ENCODE results near the gene HOOK2. TPM values are rescaled to one million over a fixed set of nuclear protein-coding genes. Genes with fewer than 3 reads are reported as not detected.

HOOK2 gene
- total RNA-seq, 1 donor from 2014 or later, result 26.8 TPM

DNA sequence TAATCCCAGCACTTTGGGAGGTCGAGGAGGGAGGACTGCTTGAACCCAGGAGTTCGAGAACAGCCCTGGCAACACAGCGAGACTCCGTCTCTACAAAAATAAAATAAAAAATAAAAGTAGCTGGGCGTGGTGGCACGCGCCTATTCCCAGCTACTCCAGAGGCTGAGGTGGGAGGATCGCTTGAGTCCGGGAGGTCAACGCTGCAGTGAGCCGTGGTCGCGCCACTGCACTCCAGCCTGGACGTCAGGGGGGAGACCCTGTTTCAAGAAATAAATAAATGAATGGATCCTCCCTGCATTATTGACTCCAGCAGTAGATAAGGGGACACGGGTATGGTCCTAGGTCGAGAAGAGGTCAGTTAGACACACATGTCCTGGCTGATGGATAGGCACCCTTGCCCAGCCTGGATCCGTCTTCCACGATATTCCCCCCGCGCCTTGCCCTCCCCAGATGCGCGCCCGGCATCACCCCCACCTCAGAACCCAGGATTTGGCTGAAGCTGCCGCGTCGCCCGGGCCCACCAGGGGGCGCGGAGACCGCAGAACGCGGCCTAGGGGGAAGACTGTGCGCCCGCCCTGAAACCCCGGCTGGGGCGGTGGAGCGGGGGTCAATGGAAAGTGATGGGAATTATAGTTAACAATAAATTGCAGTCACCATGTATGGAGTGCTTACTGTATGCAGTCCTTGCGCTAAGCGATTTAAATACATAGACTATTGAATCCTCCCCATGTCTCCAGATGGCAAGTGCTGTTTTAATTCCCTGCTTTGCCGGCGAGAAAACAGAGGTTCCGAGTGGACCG, 2.1 kb upstream of the HOOK2 start:
- Mint-ChIP-seq H3K4me1 (ENCODE audit: unreplicated experiment) (peaks cover 44% of the 10 kb centered on the region), H3K27ac (ENCODE audit: unreplicated experiment) (peak overlapping the region; percentile 98)
- DNase-seq (ENCODE audit: extremely low spot score, unreplicated experiment), result peak; percentile 94

DNA sequence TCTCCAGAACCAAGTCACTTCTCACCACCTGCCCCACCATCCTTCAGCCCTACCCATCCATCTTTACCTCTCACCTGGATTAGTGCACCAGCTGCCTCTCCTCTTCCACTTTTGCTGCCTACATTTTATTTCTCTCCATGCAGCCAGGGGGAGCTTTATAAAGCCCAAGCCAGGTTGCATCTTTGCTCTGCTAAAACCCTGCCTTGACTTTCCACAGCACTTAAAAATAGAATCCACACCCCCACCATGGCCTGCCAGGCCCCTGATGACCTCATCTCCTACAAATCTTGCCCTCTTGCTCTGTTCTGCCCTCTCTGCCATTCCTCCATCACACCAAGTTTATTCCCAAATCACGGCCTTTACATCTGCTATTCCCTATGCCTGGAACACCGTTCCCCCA, 1.8 kb downstream of the HOOK2 start:
- Mint-ChIP-seq H3K4me1 (ENCODE audit: unreplicated experiment) (peaks cover 17% of the 10 kb centered on the region), H3K27me3 (ENCODE audit: unreplicated experiment) (no peaks in the 10 kb centered on the region), H3K36me3 (ENCODE audit: unreplicated experiment) (no peaks in the 10 kb centered on the region), H3K4me3 (ENCODE audit: unreplicated experiment) (peak overlapping the region; percentile 2), H3K9me3 (ENCODE audit: unreplicated experiment) (no peaks in the 10 kb centered on the region), H3K27ac (ENCODE audit: unreplicated experiment) (no peak overlapping the region)
- DNase-seq (ENCODE audit: extremely low spot score, unreplicated experiment), result no peak
- TF ChIP-seq, protein P1, sequence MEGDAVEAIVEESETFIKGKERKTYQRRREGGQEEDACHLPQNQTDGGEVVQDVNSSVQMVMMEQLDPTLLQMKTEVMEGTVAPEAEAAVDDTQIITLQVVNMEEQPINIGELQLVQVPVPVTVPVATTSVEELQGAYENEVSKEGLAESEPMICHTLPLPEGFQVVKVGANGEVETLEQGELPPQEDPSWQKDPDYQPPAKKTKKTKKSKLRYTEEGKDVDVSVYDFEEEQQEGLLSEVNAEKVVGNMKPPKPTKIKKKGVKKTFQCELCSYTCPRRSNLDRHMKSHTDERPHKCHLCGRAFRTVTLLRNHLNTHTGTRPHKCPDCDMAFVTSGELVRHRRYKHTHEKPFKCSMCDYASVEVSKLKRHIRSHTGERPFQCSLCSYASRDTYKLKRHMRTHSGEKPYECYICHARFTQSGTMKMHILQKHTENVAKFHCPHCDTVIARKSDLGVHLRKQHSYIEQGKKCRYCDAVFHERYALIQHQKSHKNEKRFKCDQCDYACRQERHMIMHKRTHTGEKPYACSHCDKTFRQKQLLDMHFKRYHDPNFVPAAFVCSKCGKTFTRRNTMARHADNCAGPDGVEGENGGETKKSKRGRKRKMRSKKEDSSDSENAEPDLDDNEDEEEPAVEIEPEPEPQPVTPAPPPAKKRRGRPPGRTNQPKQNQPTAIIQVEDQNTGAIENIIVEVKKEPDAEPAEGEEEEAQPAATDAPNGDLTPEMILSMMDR (IDR thresholded peaks at IDR 0.05), result peak; percentile 34

More for the DNA sequence above, 2.1 kb upstream of the HOOK2 start:
- H3K27me3 Mint-ChIP-seq (ENCODE audit: unreplicated experiment), result no peaks in the 10 kb centered on the region
- peak overlapping the region; percentile 78 for H3K4me3 Mint-ChIP-seq (ENCODE audit: unreplicated experiment)
- H3K9me3 Mint-ChIP-seq (ENCODE audit: unreplicated experiment), result no peaks in the 10 kb centered on the region
- TF ChIP-seq, protein P1 (IDR thresholded peaks at IDR 0.05), result peak; percentile 98
- no peaks in the 10 kb centered on the region for H3K36me3 Mint-ChIP-seq (ENCODE audit: unreplicated experiment)

DNA sequence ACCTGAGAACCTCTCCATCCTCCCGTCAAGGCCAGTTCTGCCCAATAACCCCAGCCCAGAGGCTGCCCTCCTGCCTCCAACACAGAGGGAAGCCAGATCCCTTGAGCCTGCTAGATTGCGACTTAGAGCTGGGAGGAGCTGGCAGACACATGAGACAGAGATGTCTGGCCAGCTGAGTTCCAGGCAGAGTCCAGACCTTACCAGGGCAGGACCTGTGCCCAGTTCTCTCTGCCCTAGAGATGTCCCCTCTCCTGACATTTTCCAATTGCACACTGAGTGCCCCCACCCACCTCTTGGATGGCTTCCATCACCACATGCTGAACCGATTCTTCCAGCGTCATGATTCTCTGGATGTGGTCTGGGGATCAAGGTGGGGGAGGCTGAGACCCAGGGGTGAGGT, 3.0 kb downstream of the HOOK2 start:
- Mint-ChIP-seq H3K9me3 (ENCODE audit: unreplicated experiment) (no peaks in the 10 kb centered on the region), H3K27ac (ENCODE audit: unreplicated experiment) (no peak overlapping the region), H3K4me3 (ENCODE audit: unreplicated experiment) (no peak overlapping the region), H3K4me1 (ENCODE audit: unreplicated experiment) (peaks cover 7% of the 10 kb centered on the region), H3K27me3 (ENCODE audit: unreplicated experiment) (no peaks in the 10 kb centered on the region), H3K36me3 (ENCODE audit: unreplicated experiment) (no peaks in the 10 kb centered on the region)
- no peak for DNase-seq (ENCODE audit: extremely low spot score, unreplicated experiment)
- TF ChIP-seq, protein P1 (IDR thresholded peaks at IDR 0.05), result no peak

DNA sequence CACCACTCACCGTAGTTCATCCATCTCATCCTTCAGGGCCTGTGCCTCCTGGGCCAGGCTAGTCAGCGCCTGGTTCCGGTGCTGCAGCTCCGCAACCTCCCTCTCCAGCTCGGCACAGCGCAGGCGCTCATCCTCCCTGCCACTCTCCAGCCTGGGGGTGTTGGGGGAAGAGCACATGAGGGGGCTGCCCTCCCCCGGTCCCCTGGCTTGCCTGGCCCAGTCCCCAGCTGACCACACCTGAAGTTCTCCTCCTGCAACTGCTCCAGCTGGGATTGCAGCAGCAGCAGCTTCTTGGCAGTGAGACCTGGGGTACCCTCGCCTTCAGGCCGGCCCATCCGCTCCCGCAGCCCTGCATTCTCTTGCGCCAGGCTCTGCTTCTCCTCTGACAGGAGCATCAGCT, 4.4 kb downstream of the HOOK2 start:
- H3K4me3 Mint-ChIP-seq (ENCODE audit: unreplicated experiment), result no peak overlapping the region
- no peak for DNase-seq (ENCODE audit: extremely low spot score, unreplicated experiment)
- TF ChIP-seq, protein P1 (IDR thresholded peaks at IDR 0.05), result no peak
- H3K27ac Mint-ChIP-seq (ENCODE audit: unreplicated experiment), result no peak overlapping the region
- no peaks in the 10 kb centered on the region for H3K36me3 Mint-ChIP-seq (ENCODE audit: unreplicated experiment)
- peaks cover 5% of the 10 kb centered on the region for H3K4me1 Mint-ChIP-seq (ENCODE audit: unreplicated experiment)
- no peaks in the 10 kb centered on the region for H3K9me3 Mint-ChIP-seq (ENCODE audit: unreplicated experiment)
- H3K27me3 Mint-ChIP-seq (ENCODE audit: unreplicated experiment), result no peaks in the 10 kb centered on the region

DNA sequence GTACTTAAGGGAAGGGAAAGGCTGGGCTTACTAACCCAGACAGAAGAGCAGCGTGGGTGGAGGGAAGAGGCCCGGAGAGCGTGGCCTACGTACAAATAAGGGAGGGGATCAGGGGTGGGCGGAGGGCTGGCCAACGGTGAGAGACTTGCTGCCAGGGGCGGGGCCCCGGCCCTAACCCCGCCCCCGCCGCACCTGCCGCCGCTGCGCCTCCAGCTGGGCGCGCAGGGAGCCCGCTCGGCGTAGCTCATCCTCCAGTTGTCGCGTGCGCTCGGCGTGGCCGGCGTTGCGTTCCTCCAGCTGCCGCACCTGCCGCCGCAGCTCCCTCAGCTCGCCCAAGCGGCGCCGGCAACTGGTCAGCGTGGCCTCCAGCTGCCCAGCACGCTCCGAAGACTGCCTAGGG, 5.7 kb downstream of the HOOK2 start:
- H3K27ac Mint-ChIP-seq (ENCODE audit: unreplicated experiment), result no peak overlapping the region
- no peak overlapping the region for H3K4me3 Mint-ChIP-seq (ENCODE audit: unreplicated experiment)
- peaks cover 5% of the 10 kb centered on the region for H3K4me1 Mint-ChIP-seq (ENCODE audit: unreplicated experiment)
- no peaks in the 10 kb centered on the region for H3K9me3 Mint-ChIP-seq (ENCODE audit: unreplicated experiment)
- DNase-seq (ENCODE audit: extremely low spot score, unreplicated experiment), result no peak
- TF ChIP-seq, protein P1 (IDR thresholded peaks at IDR 0.05), result no peak
- H3K36me3 Mint-ChIP-seq (ENCODE audit: unreplicated experiment), result no peaks in the 10 kb centered on the region
- no peaks in the 10 kb centered on the region for H3K27me3 Mint-ChIP-seq (ENCODE audit: unreplicated experiment)
